Measurements from ENCODE around the gene CRELD2. TPM values are rescaled to one million over a fixed set of nuclear protein-coding genes. Genes with fewer than 3 reads are reported as not detected.

CRELD2 gene
- total RNA-seq = 10 to 100 TPM; 47.1 to 49.0 TPM

GRCh38 chr22:49917974-49918910, at the start of gene CRELD2, which contains the start of gene ALG12:
CRELD2 (plus strand) TSS chr22:49918634; CDS start chr22:49918770, 136 bp downstream.
ALG12 (minus strand) TSS chr22:49918438; CDS start chr22:49913765, 4,673 bp downstream.

DNA sequence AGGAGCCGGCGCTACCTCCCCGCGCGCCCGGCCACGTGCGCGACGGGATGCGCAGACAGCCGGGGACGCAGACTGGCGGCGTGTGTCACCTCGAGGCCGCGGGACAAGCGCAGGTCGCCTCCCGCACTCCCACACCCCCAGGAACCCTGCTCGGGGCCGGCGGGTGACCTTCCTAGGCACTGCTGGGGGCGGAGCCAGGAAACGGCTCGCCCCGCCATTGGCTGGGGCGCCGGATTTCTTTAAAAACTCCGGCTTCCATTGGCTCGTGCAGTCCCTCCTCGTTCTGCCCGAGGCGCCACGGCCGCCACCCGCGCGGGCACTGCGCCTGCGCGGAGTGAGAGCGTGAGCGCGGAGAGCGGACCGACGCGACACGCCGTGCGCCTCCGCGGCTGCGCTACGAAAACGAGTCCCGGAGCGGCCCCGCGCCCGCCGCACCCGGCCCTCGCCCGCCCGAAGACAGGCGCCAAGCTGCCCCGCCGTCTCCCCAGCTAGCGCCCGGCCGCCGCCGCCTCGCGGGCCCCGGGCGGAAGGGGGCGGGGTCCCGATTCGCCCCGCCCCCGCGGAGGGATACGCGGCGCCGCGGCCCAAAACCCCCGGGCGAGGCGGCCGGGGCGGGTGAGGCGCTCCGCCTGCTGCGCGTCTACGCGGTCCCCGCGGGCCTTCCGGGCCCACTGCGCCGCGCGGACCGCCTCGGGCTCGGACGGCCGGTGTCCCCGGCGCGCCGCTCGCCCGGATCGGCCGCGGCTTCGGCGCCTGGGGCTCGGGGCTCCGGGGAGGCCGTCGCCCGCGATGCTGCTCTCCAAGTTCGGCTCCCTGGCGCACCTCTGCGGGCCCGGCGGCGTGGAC, 41.9 kb downstream of the CRELD2 start, which contains the start of gene PIM3:
PIM3 (plus strand) TSS at position 614 of the 846 bp plus-strand sequence; CDS start at position 790, 176 bp downstream.

Small RNA genes within 50 kb of the gene (microRNA-seq; reads per million reads assigned to microRNA genes)
- 1.0 reads per million for gene MIR6821 (ENCODE audit: borderline microRNAs expressed, borderline replicate concordance)

Other genes with a start within 250 kb of the CRELD2 start
- gene BRD1, start 90.8 kb upstream of the CRELD2 start, total RNA-seq = 10 to 100 TPM; 50.6 to 51.7 TPM
- 10 to 100 TPM; 19.8 to 21.4 TPM for gene ZBED4, start 64.8 kb upstream of the CRELD2 start, total RNA-seq
- 10 to 100 TPM; 20.5 to 20.8 TPM for gene ALG12, start 196 bp upstream of the CRELD2 start, total RNA-seq
- 10 to 100 TPM; 40.3 to 42.1 TPM for gene PIM3, start 42.1 kb downstream of the CRELD2 start, total RNA-seq
- gene IL17REL, start 94.1 kb downstream of the CRELD2 start, total RNA-seq = not detected
- gene TTLL8, start 139.7 kb downstream of the CRELD2 start, total RNA-seq = not detected
- gene MLC1, start 166.8 kb downstream of the CRELD2 start, total RNA-seq = under 1 TPM; 0.43 to 0.68 TPM
- not detected for gene MOV10L1, start 171.4 kb downstream of the CRELD2 start, total RNA-seq

All from activated naive CD4-positive, alpha-beta T cell treated with anti-CD3 and anti-CD28 coated beads, Interleukin-2, amount 10 ng/mL, durations not matched to agents 5 hours and 36 hours (primary cell).